Upper lobe of left lung (tissue), 4 donors: ENCODE data around the gene GABRE.

Experiments
- CTCF ChIP-seq, 6 experiments: fragments of 450-650 bp in 4 of 6; fragments of 200-600 bp in 2 of 6; sonication (generic) in 2 of 6; IDR thresholded peaks; one replicate each; pipeline ENCODE4 v1.5.1; 2016 to 2019; ENCODE audit warnings: antibody characterized with exemption in 6 of 6
- POLR2A ChIP-seq, 4 donors: fragments of 450-650 bp; IDR thresholded peaks; one replicate each; pipeline ENCODE4 v1.5.1; 2016 to 2017; ENCODE audit warnings: antibody characterized with exemption in 4 of 4, mild to moderate bottlenecking in 2 of 4
- POLR2AphosphoS5 ChIP-seq, 2 donors: sonication (generic); formaldehyde crosslinking; IDR thresholded peaks; one replicate each; pipeline ENCODE4 v1.5.1; 2017; ENCODE audit warnings: antibody characterized with exemption in 2 of 2

- TF ChIP-seq POLR2A (IDR thresholded peaks at IDR 0.05): no peak
- TF ChIP-seq CTCF (IDR thresholded peaks at IDR 0.05): no peak
- TF ChIP-seq POLR2AphosphoS5 (IDR thresholded peaks at IDR 0.05): no peak
Observed at GRCh38 chrX:151904989-151905388, 69.5 kb downstream of the GABRE start.
